ENCODE measurements around the gene GRIN1.

The GRIN1 gene

GRCh38 chr9:137111788-137112563 is 27.0 kb upstream of the GRIN1 start:
- Histone ChIP-seq H3K4me1 (0 out of 2 replicates have a peak, but pooled peaks cover 4% of the 10 kb centered on the region), H3K36me3 (peaks cover 48% of the 10 kb centered on the region), H3K9me3 (no peaks in the 10 kb centered on the region), H3K4me3 (ENCODE audit: low read depth, low read length) (no peak overlapping the region), H3K27me3 (no peaks in the 10 kb centered on the region)
- DNase-seq = no peak
- no peak for TF ChIP-seq CTCF (IDR thresholded peaks at IDR 0.05; ENCODE audit: low read depth, low read length)

- no peak for DNase-seq
- H3K4me1 ChIP-seq = 0 out of 2 replicates have a peak, but pooled peaks cover 4% of the 10 kb centered on the region
Observed at GRCh38 chr9:137112564-137113384, 26.2 kb upstream of the GRIN1 start.

GRCh38 chr9:137113385-137114159 is 25.4 kb upstream of the GRIN1 start:
- H3K27me3 ChIP-seq = no peaks in the 10 kb centered on the region
- no peak for TF ChIP-seq CTCF (IDR thresholded peaks at IDR 0.05; ENCODE audit: low read depth, low read length)
- DNase-seq = no peak
- 0 out of 2 replicates have a peak, but pooled peaks cover 4% of the 10 kb centered on the region for H3K4me1 ChIP-seq
- peaks cover 34% of the 10 kb centered on the region for H3K36me3 ChIP-seq
- H3K9me3 ChIP-seq = no peaks in the 10 kb centered on the region
- peak overlapping the region; percentile 32 for H3K4me3 ChIP-seq (ENCODE audit: low read depth, low read length)

More at GRCh38 chr9:137112564-137113384, 26.2 kb upstream of the GRIN1 start:
- no peak for TF ChIP-seq CTCF (IDR thresholded peaks at IDR 0.05; ENCODE audit: low read depth, low read length)
- Histone ChIP-seq H3K4me3 (ENCODE audit: low read depth, low read length) (no peak overlapping the region), H3K9me3 (no peaks in the 10 kb centered on the region), H3K36me3 (peaks cover 41% of the 10 kb centered on the region), H3K27me3 (no peaks in the 10 kb centered on the region)

- no peak for TF ChIP-seq CTCF (IDR thresholded peaks at IDR 0.05; ENCODE audit: low read depth, low read length)
- H3K9me3 ChIP-seq = no peaks in the 10 kb centered on the region
- peaks cover 27% of the 10 kb centered on the region for H3K36me3 ChIP-seq
- no peaks in the 10 kb centered on the region for H3K27me3 ChIP-seq
- H3K4me1 ChIP-seq = 0 out of 2 replicates have a peak, but pooled peaks cover 4% of the 10 kb centered on the region
- DNase-seq = no peak
- peak overlapping the region; percentile 54 for H3K4me3 ChIP-seq (ENCODE audit: low read depth, low read length)
Observed at GRCh38 chr9:137114220-137114612, 24.7 kb upstream of the GRIN1 start.

- peaks cover 24% of the 10 kb centered on the region for H3K36me3 ChIP-seq
- no peaks in the 10 kb centered on the region for H3K27me3 ChIP-seq
- peak within 1 kb of the TSS; percentile 54 for H3K4me3 ChIP-seq (ENCODE audit: low read depth, low read length)
- no peaks in the 10 kb centered on the region for H3K9me3 ChIP-seq
- peak; percentile 79 for DNase-seq
- no peak for TF ChIP-seq CTCF (IDR thresholded peaks at IDR 0.05; ENCODE audit: low read depth, low read length)
- H3K4me1 ChIP-seq = 0 out of 2 replicates have a peak, but pooled peaks cover 4% of the 10 kb centered on the region
Observed at GRCh38 chr9:137114613-137115393, 24.2 kb upstream of the GRIN1 start, which contains the start of gene DPP7. Gene DPP7 (minus strand): TSS chr9:137114733. CDS start chr9:137114713, 20 bp downstream.

All from BE2C (cell line).